Measurements from ENCODE around the gene ARL14.

GRCh38 chr3:160653512-160653911 lies 23.4 kb upstream of the ARL14 start:
- TF ChIP-seq CTCF (IDR thresholded peaks at IDR 0.05) (no peak), POLR2A (IDR thresholded peaks at IDR 0.05) (no peak), EP300 (IDR thresholded peaks at IDR 0.05) (no peak), POLR2AphosphoS5 (IDR thresholded peaks at IDR 0.05) (no peak)
